ENCODE measurements around the gene KCNK18. TPM values are rescaled to one million over a fixed set of nuclear protein-coding genes. Genes with fewer than 3 reads are reported as not detected.

The KCNK18 gene
- not detected in 2 replicates for total RNA-seq (2022)
- not detected for Bru-seq, nascent RNA
- not detected for BruChase-seq, experiment 1, labeled RNA remaining after a 6-hour chase
- BruChase-seq, experiment 2, labeled RNA remaining after a 2-hour chase = not detected
- long read RNA-seq = 0 reads

- intact Hi-C loops (cut with micrococcal nuclease; ENCODE audit: unreplicated experiment) = no loop called here
Measured at GRCh38 chr10:117197189-117197588, at the start of gene KCNK18. KCNK18 (plus strand) TSS chr10:117197489; CDS start chr10:117197489, 0 bp downstream.

DNA sequence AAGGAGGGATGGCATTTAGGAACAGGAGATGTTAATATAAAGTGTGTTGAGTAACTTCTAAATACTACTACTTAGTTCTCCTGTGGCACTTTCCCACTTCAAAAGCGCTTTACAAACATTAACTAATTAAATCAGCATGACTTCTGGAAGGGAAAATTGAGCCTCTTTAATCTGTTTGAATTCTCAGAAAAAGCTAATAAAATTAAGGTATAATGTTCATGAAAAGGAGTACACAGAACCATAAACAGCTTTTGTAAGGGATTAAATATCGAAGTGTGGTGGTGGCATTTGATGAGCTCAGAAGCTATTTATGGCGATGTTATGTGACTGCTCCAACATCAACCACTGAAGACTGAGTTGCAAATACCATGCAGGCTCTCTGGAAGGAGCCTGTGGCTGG, 49.0 kb upstream of the KCNK18 start:
- H3K4me1 Mint-ChIP-seq (ENCODE audit: low read depth, unreplicated experiment) = no peaks in the 10 kb centered on the region
- H3K27ac Mint-ChIP-seq (ENCODE audit: unreplicated experiment) = no peak overlapping the region
- no peak for DNase-seq
- no peak overlapping the region for H3K4me3 Mint-ChIP-seq (ENCODE audit: low read depth, unreplicated experiment)
- no TSS peak for BruUV-seq (replicated peaks)
- CTCF ChIA-PET = no interaction called here
- intact Hi-C loops (cut with micrococcal nuclease; ENCODE audit: unreplicated experiment) = no loop called here
- TF ChIP-seq, protein P1, sequence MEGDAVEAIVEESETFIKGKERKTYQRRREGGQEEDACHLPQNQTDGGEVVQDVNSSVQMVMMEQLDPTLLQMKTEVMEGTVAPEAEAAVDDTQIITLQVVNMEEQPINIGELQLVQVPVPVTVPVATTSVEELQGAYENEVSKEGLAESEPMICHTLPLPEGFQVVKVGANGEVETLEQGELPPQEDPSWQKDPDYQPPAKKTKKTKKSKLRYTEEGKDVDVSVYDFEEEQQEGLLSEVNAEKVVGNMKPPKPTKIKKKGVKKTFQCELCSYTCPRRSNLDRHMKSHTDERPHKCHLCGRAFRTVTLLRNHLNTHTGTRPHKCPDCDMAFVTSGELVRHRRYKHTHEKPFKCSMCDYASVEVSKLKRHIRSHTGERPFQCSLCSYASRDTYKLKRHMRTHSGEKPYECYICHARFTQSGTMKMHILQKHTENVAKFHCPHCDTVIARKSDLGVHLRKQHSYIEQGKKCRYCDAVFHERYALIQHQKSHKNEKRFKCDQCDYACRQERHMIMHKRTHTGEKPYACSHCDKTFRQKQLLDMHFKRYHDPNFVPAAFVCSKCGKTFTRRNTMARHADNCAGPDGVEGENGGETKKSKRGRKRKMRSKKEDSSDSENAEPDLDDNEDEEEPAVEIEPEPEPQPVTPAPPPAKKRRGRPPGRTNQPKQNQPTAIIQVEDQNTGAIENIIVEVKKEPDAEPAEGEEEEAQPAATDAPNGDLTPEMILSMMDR (IDR thresholded peaks at IDR 0.05; ENCODE audit: unreplicated experiment) = no peak
- H3K36me3 Mint-ChIP-seq (ENCODE audit: insufficient read depth, unreplicated experiment) = no peaks in the 10 kb centered on the region
- H3K9me3 Mint-ChIP-seq (ENCODE audit: low read depth, unreplicated experiment) = no peaks in the 10 kb centered on the region
- peaks cover 61% of the 10 kb centered on the region for H3K27me3 Mint-ChIP-seq (ENCODE audit: unreplicated experiment)

More at GRCh38 chr10:117197189-117197588, at the start of gene KCNK18:
- Mint-ChIP-seq H3K27ac (ENCODE audit: unreplicated experiment) (no peak within 1 kb of the TSS), H3K4me3 (ENCODE audit: low read depth, unreplicated experiment) (no peak within 1 kb of the TSS), H3K9me3 (ENCODE audit: low read depth, unreplicated experiment) (no peaks in the 10 kb centered on the region), H3K27me3 (ENCODE audit: unreplicated experiment) (peaks cover 38% of the 10 kb centered on the region), H3K36me3 (ENCODE audit: insufficient read depth, unreplicated experiment) (no peaks in the 10 kb centered on the region), H3K4me1 (ENCODE audit: low read depth, unreplicated experiment) (no peaks in the 10 kb centered on the region)
- TF ChIP-seq, protein P1 (IDR thresholded peaks at IDR 0.05; ENCODE audit: unreplicated experiment) = no peak
- no TSS peak for BruUV-seq (replicated peaks)
- CTCF ChIA-PET = no interaction called here
- no peak for DNase-seq

DNA sequence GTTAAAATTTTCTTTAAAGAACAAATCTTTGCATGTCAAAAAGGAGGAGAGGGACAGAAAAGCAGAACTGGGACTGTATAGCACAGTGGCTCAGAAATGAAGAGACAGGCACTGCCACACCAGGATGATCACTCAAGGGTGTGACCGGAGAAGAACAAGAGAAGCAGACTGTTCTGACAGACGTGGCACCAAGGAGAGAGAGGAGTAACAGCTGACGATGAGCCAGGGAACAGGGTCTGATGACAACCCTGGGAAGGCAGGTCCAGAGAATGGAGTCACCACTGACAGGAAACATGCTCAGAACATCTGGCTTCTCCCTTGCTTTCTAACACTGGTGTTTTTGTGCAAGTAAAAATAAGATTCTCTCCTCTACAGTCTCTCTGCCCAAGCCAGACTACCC, 44.6 kb upstream of the KCNK18 start:
- Mint-ChIP-seq H3K4me3 (ENCODE audit: low read depth, unreplicated experiment) (no peak overlapping the region), H3K9me3 (ENCODE audit: low read depth, unreplicated experiment) (no peaks in the 10 kb centered on the region), H3K27me3 (ENCODE audit: unreplicated experiment) (peaks cover 75% of the 10 kb centered on the region), H3K36me3 (ENCODE audit: insufficient read depth, unreplicated experiment) (no peaks in the 10 kb centered on the region), H3K4me1 (ENCODE audit: low read depth, unreplicated experiment) (no peaks in the 10 kb centered on the region), H3K27ac (ENCODE audit: unreplicated experiment) (no peak overlapping the region)
- CTCF ChIA-PET = no interaction called here
- no TSS peak for BruUV-seq (replicated peaks)
- TF ChIP-seq, protein P1 (IDR thresholded peaks at IDR 0.05; ENCODE audit: unreplicated experiment) = no peak
- DNase-seq = no peak
- intact Hi-C loops (cut with micrococcal nuclease; ENCODE audit: unreplicated experiment) = no loop called here

DNA sequence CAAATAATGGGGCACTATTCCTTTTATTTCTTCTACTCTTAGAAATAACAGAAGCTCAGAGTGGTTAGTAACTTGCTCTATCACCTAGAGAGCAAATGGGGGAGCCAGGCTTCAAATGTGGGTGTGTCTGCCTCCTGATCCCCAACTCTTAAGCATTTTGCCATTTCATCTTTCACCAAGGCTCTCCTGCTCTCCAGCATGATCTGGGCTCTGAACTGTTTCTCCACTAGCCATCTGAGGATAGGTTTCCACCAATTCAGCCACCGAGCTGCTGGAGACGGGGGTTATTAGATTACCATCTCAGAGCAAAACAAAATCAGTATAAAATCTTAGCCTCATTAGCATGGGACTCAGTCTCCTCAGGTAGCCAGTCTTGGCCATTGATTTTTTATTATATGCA, 39.0 kb upstream of the KCNK18 start:
- DNase-seq = no peak
- no TSS peak for BruUV-seq (replicated peaks)
- no peak overlapping the region for H3K4me3 Mint-ChIP-seq (ENCODE audit: low read depth, unreplicated experiment)
- H3K4me1 Mint-ChIP-seq (ENCODE audit: low read depth, unreplicated experiment) = no peaks in the 10 kb centered on the region
- CTCF ChIA-PET = no interaction called here
- no peaks in the 10 kb centered on the region for H3K36me3 Mint-ChIP-seq (ENCODE audit: insufficient read depth, unreplicated experiment)
- peaks cover 96% of the 10 kb centered on the region for H3K27me3 Mint-ChIP-seq (ENCODE audit: unreplicated experiment)
- TF ChIP-seq, protein P1 (IDR thresholded peaks at IDR 0.05; ENCODE audit: unreplicated experiment) = no peak
- H3K9me3 Mint-ChIP-seq (ENCODE audit: low read depth, unreplicated experiment) = no peaks in the 10 kb centered on the region
- no peak overlapping the region for H3K27ac Mint-ChIP-seq (ENCODE audit: unreplicated experiment)
- intact Hi-C loops (cut with micrococcal nuclease; ENCODE audit: unreplicated experiment) = no loop called here
